HFFc6 (cell line): Measurements from ENCODE around the gene ZNF816. TPM values are rescaled to one million over a fixed set of nuclear protein-coding genes. Genes with fewer than 3 reads are reported as not detected.

Source experiments
- DNase-seq: peaks from one replicate; pipeline ENCODE4 v3.0.0-alpha.2; 2018
- H3K27ac Mint-ChIP-seq: 2 replicates; pipeline ENCODE4 v1.8.0; 2020; ENCODE audit warnings: mild to moderate bottlenecking, mixed read lengths
- H3K27me3 Mint-ChIP-seq: 2 replicates; pipeline ENCODE4 v1.8.0; 2021; ENCODE audit warnings: mild to moderate bottlenecking, moderate library complexity, mixed read lengths; ENCODE audit not compliant: insufficient read depth
- H3K36me3 Mint-ChIP-seq: 2 replicates; pipeline ENCODE4 v1.8.0; 2021; ENCODE audit warnings: low read depth, mixed read lengths
- H3K4me1 Mint-ChIP-seq: 2 replicates; pipeline ENCODE4 v1.8.0; 2020; ENCODE audit warnings: low read depth, mixed read lengths
- H3K4me3 Mint-ChIP-seq: 2 replicates; pipeline ENCODE4 v1.8.0; 2020; ENCODE audit warnings: mild to moderate bottlenecking, moderate library complexity, mixed read lengths
- H3K9me3 Mint-ChIP-seq: 2 replicates; pipeline ENCODE4 v1.8.0; 2020; ENCODE audit warnings: mild to moderate bottlenecking, mixed read lengths
- long read RNA-seq: library from polyadenylated mRNA; unstranded; transcript quantifications from one replicate; pipeline ENCODE4 v2.0.0, GENCODE V29; 2019
- total RNA-seq, 6 experiments: library from RNA; stranded (reverse); fragmentation: NEBNext Ultra II Directional; extraction: Animal tissue kit (Norgen Biotek cat#: 25700); gene quantifications; 2 replicates in 1 of 6; 3 replicates in 5 of 6; pipeline ENCODE4 v1.2.3, GENCODE V29; 2021
- TF ChIP-seq, protein P1 (sequence below): fragments of 200-600 bp; sonication (generic); IDR thresholded peaks from 2 replicates; pipeline ENCODE4 v1.5.0; 2021; ENCODE audit warnings: antibody characterized with exemption, mild to moderate bottlenecking

Gene ZNF816
- total RNA-seq, result 1 to 10 TPM; 2.5 to 3.1 (median 2.9) TPM
- long read RNA-seq, partial matches to known transcripts, result 0 of 4 reads
- long read RNA-seq, other reads (novel, unspliced or antisense), result 2 of 4 reads

DNA sequence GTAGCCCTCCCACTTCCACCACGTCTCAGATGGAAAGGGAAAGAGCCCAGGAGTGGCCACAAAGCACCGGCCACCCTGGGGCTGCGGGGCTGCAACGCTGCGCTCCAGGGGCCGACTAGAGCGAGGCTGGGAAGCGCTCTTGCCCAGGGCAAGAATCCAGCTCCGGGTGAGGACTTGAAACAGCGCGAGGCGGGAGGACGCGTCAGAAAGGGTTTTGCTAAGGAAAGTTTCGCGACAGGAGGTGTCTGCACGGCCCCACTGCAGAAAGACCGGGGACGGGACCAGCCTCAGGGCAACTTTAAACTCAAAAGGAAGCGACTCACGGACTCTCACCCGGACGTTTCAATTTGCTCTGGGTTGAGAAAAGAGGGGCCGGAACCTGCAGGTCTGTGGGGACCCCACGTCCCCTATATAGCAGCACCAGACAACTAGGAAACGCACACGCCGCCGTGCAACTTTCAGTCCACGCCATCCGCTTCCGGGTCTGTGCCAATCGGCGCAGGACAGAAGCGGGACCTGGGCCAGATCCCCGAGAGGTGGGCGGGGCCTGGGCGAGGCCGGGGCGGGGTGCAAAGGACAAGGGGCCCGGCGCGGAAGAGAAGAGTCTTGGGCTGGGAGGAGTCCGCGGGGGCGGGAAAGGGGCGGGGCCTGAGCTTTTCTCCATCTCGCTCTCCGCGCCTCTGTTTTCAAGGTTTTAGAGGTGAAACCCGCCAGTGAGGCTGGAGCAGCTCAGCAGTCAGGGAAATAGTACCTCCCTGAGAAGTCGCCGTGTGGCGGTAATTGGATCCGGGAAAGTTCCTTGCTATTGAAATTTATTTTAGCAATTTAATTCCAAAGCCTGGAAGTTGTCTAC lies at the start of gene ZNF816:
TSS of gene ZNF816 (minus strand) at position 488 of the 853 bp plus-strand sequence. CDS start 6,792 bp downstream, outside the sequence.
- peak within 1 kb of the TSS; percentile 99 for H3K4me3 Mint-ChIP-seq
- peak; percentile 92 for DNase-seq
- peaks cover 21% of the 10 kb centered on the region for H3K36me3 Mint-ChIP-seq
- peaks cover 22% of the 10 kb centered on the region for H3K4me1 Mint-ChIP-seq
- H3K27me3 Mint-ChIP-seq, result no peaks in the 10 kb centered on the region; the same call in none of the 2 replicates
- peak within 1 kb of the TSS; percentile 95 for H3K27ac Mint-ChIP-seq
- H3K9me3 Mint-ChIP-seq, result peaks cover 19% of the 10 kb centered on the region
- TF ChIP-seq, protein P1, sequence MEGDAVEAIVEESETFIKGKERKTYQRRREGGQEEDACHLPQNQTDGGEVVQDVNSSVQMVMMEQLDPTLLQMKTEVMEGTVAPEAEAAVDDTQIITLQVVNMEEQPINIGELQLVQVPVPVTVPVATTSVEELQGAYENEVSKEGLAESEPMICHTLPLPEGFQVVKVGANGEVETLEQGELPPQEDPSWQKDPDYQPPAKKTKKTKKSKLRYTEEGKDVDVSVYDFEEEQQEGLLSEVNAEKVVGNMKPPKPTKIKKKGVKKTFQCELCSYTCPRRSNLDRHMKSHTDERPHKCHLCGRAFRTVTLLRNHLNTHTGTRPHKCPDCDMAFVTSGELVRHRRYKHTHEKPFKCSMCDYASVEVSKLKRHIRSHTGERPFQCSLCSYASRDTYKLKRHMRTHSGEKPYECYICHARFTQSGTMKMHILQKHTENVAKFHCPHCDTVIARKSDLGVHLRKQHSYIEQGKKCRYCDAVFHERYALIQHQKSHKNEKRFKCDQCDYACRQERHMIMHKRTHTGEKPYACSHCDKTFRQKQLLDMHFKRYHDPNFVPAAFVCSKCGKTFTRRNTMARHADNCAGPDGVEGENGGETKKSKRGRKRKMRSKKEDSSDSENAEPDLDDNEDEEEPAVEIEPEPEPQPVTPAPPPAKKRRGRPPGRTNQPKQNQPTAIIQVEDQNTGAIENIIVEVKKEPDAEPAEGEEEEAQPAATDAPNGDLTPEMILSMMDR, result no peak

GRCh38 chr19:53012006-53012405 lies 49.3 kb upstream of the ZNF816 start:
- Mint-ChIP-seq H3K36me3 (no peaks in the 10 kb centered on the region; the same call in 1 of the 2 replicates), H3K9me3 (peaks cover 30% of the 10 kb centered on the region), H3K4me1 (peaks cover 3% of the 10 kb centered on the region; the same call in 1 of the 2 replicates), H3K27me3 (peaks cover 2% of the 10 kb centered on the region; the same call in 1 of the 2 replicates), H3K4me3 (no peak overlapping the region), H3K27ac (no peak overlapping the region)
- TF ChIP-seq, protein P1, result no peak
- no peak for DNase-seq

DNA sequence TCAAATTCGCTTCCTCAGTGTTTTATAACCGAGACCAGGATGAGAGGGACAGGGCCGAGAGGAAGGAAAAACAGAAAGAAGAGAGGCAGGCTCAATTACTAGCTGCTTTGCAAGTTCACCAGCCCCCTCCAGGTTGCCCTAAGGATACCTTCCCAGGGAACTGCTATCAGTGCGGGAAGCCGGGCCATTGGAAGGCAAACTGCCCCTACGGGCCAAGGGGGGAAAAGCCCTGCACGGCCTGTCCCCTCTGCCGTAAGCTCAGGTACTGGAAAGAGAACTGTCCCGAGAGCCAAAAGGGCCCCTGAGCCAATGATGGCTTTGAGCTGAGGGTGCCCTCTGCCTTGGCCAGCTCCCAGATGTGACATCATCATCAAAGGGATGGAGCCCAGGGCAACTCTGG lies 47.8 kb upstream of the ZNF816 start:
- TF ChIP-seq, protein P1, result no peak

DNA sequence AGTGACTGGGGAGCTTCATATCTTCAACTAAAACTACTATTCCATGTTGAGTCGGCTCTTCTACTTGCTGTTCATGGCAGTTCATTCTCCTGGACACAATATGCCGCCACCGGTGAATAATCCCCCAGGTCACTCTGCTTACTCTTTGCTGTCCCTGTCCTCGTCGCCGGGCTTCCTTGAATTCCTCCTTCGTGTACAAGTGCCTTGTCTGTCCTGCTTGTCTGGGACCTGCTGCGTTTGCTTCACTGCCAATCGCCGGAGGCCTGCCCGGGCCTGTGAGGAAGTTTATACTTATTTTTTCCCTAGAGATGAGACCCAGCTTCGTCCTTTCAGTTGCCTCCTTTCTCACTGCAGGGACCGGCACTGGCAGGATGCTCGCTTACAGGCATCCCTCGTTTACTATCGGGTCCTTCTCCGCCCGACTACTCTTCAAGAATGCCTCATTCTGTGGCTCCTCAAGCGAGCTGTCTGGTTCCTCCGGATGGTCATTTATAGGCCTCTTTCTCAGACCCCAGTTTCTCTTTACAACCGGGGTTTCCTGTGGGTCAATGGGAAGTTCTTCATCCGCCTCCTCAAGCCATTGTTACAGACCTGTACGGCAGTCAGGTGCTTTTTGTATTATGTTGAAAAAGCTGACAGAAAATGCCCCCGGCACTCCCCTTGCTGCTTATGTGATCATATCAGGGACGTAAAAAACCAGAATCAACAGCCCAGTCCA lies 45.5 kb upstream of the ZNF816 start:
- Mint-ChIP-seq H3K9me3 (peaks cover 25% of the 10 kb centered on the region), H3K4me3 (no peak overlapping the region), H3K36me3 (peaks cover 4% of the 10 kb centered on the region; the same call in 1 of the 2 replicates), H3K27ac (no peak overlapping the region), H3K4me1 (no peaks in the 10 kb centered on the region), H3K27me3 (peaks cover 2% of the 10 kb centered on the region; the same call in 1 of the 2 replicates)
- no peak for DNase-seq
- TF ChIP-seq, protein P1, result no peak

More for the DNA sequence above, 47.8 kb upstream of the ZNF816 start:
- Mint-ChIP-seq H3K36me3 (no peaks in the 10 kb centered on the region), H3K4me3 (no peak overlapping the region), H3K4me1 (no peaks in the 10 kb centered on the region), H3K27ac (no peak overlapping the region), H3K27me3 (peaks cover 2% of the 10 kb centered on the region; the same call in 1 of the 2 replicates), H3K9me3 (peaks cover 27% of the 10 kb centered on the region)
- no peak for DNase-seq

DNA sequence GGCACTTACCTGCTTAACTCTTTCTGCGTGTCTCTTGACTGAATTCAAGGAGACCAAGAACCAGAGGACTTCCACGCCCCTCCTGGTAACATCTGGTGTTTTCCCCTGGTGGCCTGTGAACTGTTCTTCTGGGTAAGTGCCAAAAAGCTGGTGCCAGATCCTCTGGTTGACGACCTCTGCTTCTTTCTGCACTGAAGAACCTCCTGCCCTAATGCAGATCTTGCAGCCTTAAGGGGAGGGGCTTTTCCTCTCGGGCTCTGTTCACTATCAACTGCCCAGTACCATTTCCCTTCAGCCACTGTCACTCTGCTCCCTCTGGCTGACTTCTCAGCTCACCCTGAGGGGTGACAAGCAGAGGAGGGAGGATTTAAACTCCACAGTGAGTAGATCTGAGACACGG lies 44.9 kb upstream of the ZNF816 start:
- TF ChIP-seq, protein P1, result no peak

More for the DNA sequence above, 44.9 kb upstream of the ZNF816 start:
- Mint-ChIP-seq H3K4me1 (no peaks in the 10 kb centered on the region), H3K36me3 (peaks cover 4% of the 10 kb centered on the region; the same call in 1 of the 2 replicates), H3K27me3 (peaks cover 2% of the 10 kb centered on the region; the same call in 1 of the 2 replicates), H3K4me3 (no peak overlapping the region), H3K9me3 (peaks cover 25% of the 10 kb centered on the region), H3K27ac (no peak overlapping the region)
- no peak for DNase-seq
